K562 (cell line): Measurements from ENCODE around the gene CNTFR. TPM values are rescaled to one million over a fixed set of nuclear protein-coding genes. Genes with fewer than 3 reads are reported as not detected.

Source experiments
- ATAC-seq: fragments of 200-7000 bp; cut with Tn5 transposase; 3 replicates; pipeline ENCODE4 v1.9.1; 2020; ENCODE audit warnings: moderate library complexity
- BruUV-seq: library from RNA; stranded (reverse); fragments of 400-500 nt; replicated peaks from 2 replicates; lab custom pipeline; 2021; lab: Mats Ljungman, UMichigan
- CTCF ChIA-PET: fragments of 300-600 bp; formaldehyde crosslinking; extraction: SDS; loops from one replicate; lab custom pipeline; 2021; ENCODE audit warnings: low intra/inter-chr PET ratio; lab: Yijun Ruan, JAX
- POLR2A ChIA-PET: fragments of 300-600, 350-650 bp; sonication (Branson Sonifier 250); formaldehyde crosslinking; extraction: SDS; loops from one replicate; lab custom pipeline; 2021; ENCODE audit warnings: antibody characterized with exemption, inconsistent platforms; lab: Yijun Ruan, JAX
- DNase-seq, 4 experiments: peaks; one replicate each; pipeline versions ENCODE4 v3.0.0 to v3.0.0-alpha.2; 2011 to 2018; ENCODE audit warnings: low spot score in 3 of 4, mixed read lengths in 3 of 4; ENCODE audit errors: extremely low read depth in 1 of 4
- FAIRE-seq: peaks from 2 replicates; lab custom pipeline; 2011; peaks lifted over from hg19 to GRCh38; lab: Jason Lieb, UNC
- H2AFZ ChIP-seq: 2 replicates; pipeline ENCODE4 v1.6.0; 2011; ENCODE audit warnings: low read depth, low read length, control low read depth, inconsistent platforms
- H3K27ac ChIP-seq: fragments of 200-600 bp; 3 replicates; pipeline ENCODE4 v1.8.0; 2011; ENCODE audit warnings: low read depth, mild to moderate bottlenecking, control low read depth, inconsistent platforms, low read length, moderate library complexity, mixed read lengths; ENCODE audit errors: extremely low read depth
- H3K27me3 ChIP-seq, 2 experiments: fragments of 300-600 bp in 1 of 2; 2 replicates in 1 of 2; 3 replicates in 1 of 2; pipeline versions ENCODE4 v1.6.0 to v1.8.0; 2011; ENCODE audit warnings: inconsistent platforms in 2 of 2, low read length in 2 of 2, mild to moderate bottlenecking in 1 of 2, mixed read lengths in 1 of 2, moderate library complexity in 1 of 2; ENCODE audit not compliant: control insufficient read depth in 2 of 2, insufficient read depth in 2 of 2
- H3K36me3 ChIP-seq: fragments of 300-600 bp; 3 replicates; pipeline ENCODE4 v1.8.0; 2011; ENCODE audit warnings: mild to moderate bottlenecking, low read length, inconsistent platforms; ENCODE audit not compliant: control insufficient read depth, insufficient read depth
- H3K4me1 ChIP-seq, 2 experiments: fragments of 200-600 bp in 1 of 2; replicated peaks in 1 of 2; 2 replicates in 1 of 2; 3 replicates in 1 of 2; pipeline versions ENCODE4 v1.5.1 to v1.8.0; 2011; ENCODE audit warnings: inconsistent platforms in 2 of 2, low read length in 2 of 2, mild to moderate bottlenecking in 1 of 2, mixed read lengths in 1 of 2, moderate library complexity in 1 of 2; ENCODE audit not compliant: control insufficient read depth in 2 of 2, insufficient read depth in 2 of 2
- H3K4me2 ChIP-seq: 2 replicates; pipeline ENCODE4 v1.6.1; 2011; ENCODE audit warnings: low read length, control low read depth, inconsistent platforms, mixed read lengths; ENCODE audit not compliant: insufficient read depth
- H3K4me3 ChIP-seq: fragments of 200-600 bp; sonication (generic), shearing (Covaris generic); 2 replicates; pipeline ENCODE4 v1.5.1; 2016; ENCODE audit warnings: control low read depth, inconsistent platforms
- H3K79me2 ChIP-seq: fragments of 200-600 bp; 3 replicates; pipeline ENCODE4 v1.8.0; 2011; ENCODE audit warnings: low read length, inconsistent platforms; ENCODE audit not compliant: control insufficient read depth, insufficient read depth
- H3K9ac ChIP-seq, 2 experiments: 2 replicates each; pipeline versions ENCODE4 v1.6.0 to v1.6.1; 2011; ENCODE audit warnings: low read depth in 2 of 2, low read length in 2 of 2, control low read depth in 1 of 2, inconsistent platforms in 1 of 2, mild to moderate bottlenecking in 1 of 2, mixed read lengths in 1 of 2; ENCODE audit not compliant: insufficient read depth in 1 of 2
- H3K9me1 ChIP-seq: one replicate; pipeline ENCODE4 v1.6.0; 2011; ENCODE audit warnings: inconsistent platforms, mild to moderate bottlenecking, low read length, moderate library complexity; ENCODE audit not compliant: control insufficient read depth, insufficient read depth
- H3K9me3 ChIP-seq: replicated peaks from 2 replicates; pipeline ENCODE4 v1.5.1; 2011; ENCODE audit warnings: low read depth, low read length, inconsistent platforms; ENCODE audit not compliant: control insufficient read depth, insufficient read depth
- H4K20me1 ChIP-seq: replicated peaks from 2 replicates; pipeline ENCODE4 v1.6.1; 2011; ENCODE audit warnings: low read length, inconsistent platforms, mixed read lengths; ENCODE audit not compliant: control insufficient read depth, insufficient read depth
- ARID1B ChIP-seq: fragments of 450-650 bp; IDR thresholded peaks from 2 replicates; pipeline ENCODE4 v1.6.1; 2016; ENCODE audit warnings: antibody characterized with exemption, mild to moderate bottlenecking, inconsistent platforms
- EWSR1 ChIP-seq: fragments of 450-650 bp; IDR thresholded peaks from 2 replicates; pipeline ENCODE4 v1.6.1; 2018; ENCODE audit warnings: borderline replicate concordance, mild to moderate bottlenecking, low read depth, moderate library complexity; ENCODE audit not compliant: partially characterized antibody
- FOXA3 ChIP-seq, 2 experiments: fragments of 450-650 bp in 1 of 2; sonication (generic) in 1 of 2; formaldehyde crosslinking; IDR thresholded peaks in 1 of 2; conservative IDR thresholded peaks in 1 of 2; 2 replicates each; pipeline versions ENCODE4 v1.4.0 to v1.8.0; 2020 to 2022; ENCODE audit warnings: mild to moderate bottlenecking in 2 of 2, missing genetic modification reagents in 1 of 2
- HOXB6 ChIP-seq: fragments of 250-450 bp; sonication (Bioruptor Pico); IDR thresholded peaks from 2 replicates; pipeline ENCODE4 v1.5.1; 2022; ENCODE audit warnings: mild to moderate bottlenecking, borderline replicate concordance
- KDM4B ChIP-seq, 2 experiments: fragments of 450-650 bp in 1 of 2; sonication (generic) in 1 of 2; IDR thresholded peaks; 2 replicates each; pipeline ENCODE4 v1.6.1; 2016 to 2017; ENCODE audit warnings: borderline replicate concordance in 2 of 2, antibody characterized with exemption in 1 of 2, low read depth in 1 of 2, mild to moderate bottlenecking in 1 of 2
- KLF10 ChIP-seq: fragments of 250-450 bp; sonication (Bioruptor Pico); IDR thresholded peaks from 2 replicates; pipeline ENCODE4 v1.6.1; 2021; ENCODE audit warnings: matching md5 sums
- MEF2A ChIP-seq: IDR thresholded peaks from 2 replicates; pipeline ENCODE4 v1.6.1; 2011; ENCODE audit warnings: low read depth, mild to moderate bottlenecking, low read length, moderate library complexity; ENCODE audit not compliant: control insufficient read depth
- NFE2L1 ChIP-seq: fragments of 450-650 bp; IDR thresholded peaks from 2 replicates; pipeline ENCODE4 v1.6.1; 2016; ENCODE audit warnings: missing genetic modification characterization, low read depth, mild to moderate bottlenecking, missing compliant biosample characterization, moderate library complexity, borderline replicate concordance
- NR2C2 ChIP-seq, 2 experiments: fragments of 200-800 bp in 1 of 2; sonication (Bioruptor generic) in 1 of 2; sonication (generic) in 1 of 2; formaldehyde crosslinking in 1 of 2; IDR thresholded peaks; 2 replicates each; pipeline versions ENCODE4 v1.6.1 to v1.8.0; 2016 to 2022; ENCODE audit warnings: mild to moderate bottlenecking in 1 of 2, missing compliant biosample characterization in 1 of 2, missing genetic modification characterization in 1 of 2, missing genetic modification reagents in 1 of 2
- SP2 ChIP-seq: IDR thresholded peaks from 2 replicates; pipeline ENCODE4 v1.6.1; 2011; ENCODE audit warnings: mild to moderate bottlenecking, low read depth, low read length, moderate library complexity; ENCODE audit not compliant: poor library complexity, severe bottlenecking; ENCODE audit errors: extremely low read depth
- ZNF239 ChIP-seq: fragments of 250-450 bp; sonication (Bioruptor Pico); IDR thresholded peaks from 2 replicates; pipeline ENCODE4 v1.4.0; 2020; ENCODE audit warnings: mild to moderate bottlenecking
- ZNF444 ChIP-seq: fragments of 250-450 bp; sonication (Bioruptor Pico); IDR thresholded peaks from 2 replicates; pipeline ENCODE4 v1.4.0; 2020; ENCODE audit warnings: mild to moderate bottlenecking, moderate library complexity
- WGBS: fragments of 100-300 bp; shearing (Covaris generic); methylation state at CpG from one replicate; pipeline ENCODE4 v1.1.6; 2016; ENCODE audit warnings: low coverage, mixed read lengths; ENCODE audit not compliant: insufficient coverage; ENCODE audit errors: missing lambda C conversion rate; 5-methylcytosine and 5-hydroxymethylcytosine counted together
- in situ Hi-C: fragments of 300-500 bp; cut with MboI; formaldehyde crosslinking; loops from 4 replicates; pipeline ENCODE4 v1.15.0; 2018; ENCODE audit warnings: inconsistent platforms, mixed read lengths
- intact Hi-C: fragments of 100-400 bp; cut with micrococcal nuclease; formaldehyde crosslinking; loops from 2 replicates; pipeline ENCODE4 v1.14.2; 2022
- polyA plus RNA-seq, 8 experiments: library from polyadenylated mRNA; depleted of rRNA in 4 of 8; stranded (reverse) in 5 of 8; unstranded in 3 of 8; fragments of >200 nt; fragmentation: Nextera tagmentation in 2 of 8; fragmentation: Illumina TruSeq in 1 of 8; extraction: Ambion mirVana in 2 of 8; extraction: Trizol in 1 of 8; gene quantifications; 2 replicates each; pipeline versions ENCODE4 v1.2.1 to v1.2.3, GENCODE V29; 2011 to 2014; ENCODE audit warnings: inconsistent platforms in 1 of 8, missing spikeins in 1 of 8
- total RNA-seq, 7 experiments: library from RNA; depleted of rRNA in 6 of 7; stranded (reverse); fragments of >200 nt in 6 of 7; fragmentation: Illumina TruSeq in 2 of 7; extraction: Trizol in 2 of 7; gene quantifications; 2 replicates each; pipeline versions ENCODE4 v1.2.1 to v1.2.3, GENCODE V29; 2011 to 2021; ENCODE audit warnings: low replicate concordance in 1 of 7
- TF ChIP-seq, protein P1 (sequence below): sonication (generic); formaldehyde crosslinking; IDR thresholded peaks from 2 replicates; pipeline ENCODE4 v1.8.1; 2022; ENCODE audit warnings: missing genetic modification reagents
- TF ChIP-seq, protein P2 (sequence below): fragments of 450-650 bp; IDR thresholded peaks from 2 replicates; pipeline ENCODE4 v1.6.1; 2016

Gene CNTFR
- total and polyA plus RNA-seq, 9 of the 15 experiments (the other 6 are each of a cell fraction or from before 2014, with no cell fraction given), result not detected

DNA sequence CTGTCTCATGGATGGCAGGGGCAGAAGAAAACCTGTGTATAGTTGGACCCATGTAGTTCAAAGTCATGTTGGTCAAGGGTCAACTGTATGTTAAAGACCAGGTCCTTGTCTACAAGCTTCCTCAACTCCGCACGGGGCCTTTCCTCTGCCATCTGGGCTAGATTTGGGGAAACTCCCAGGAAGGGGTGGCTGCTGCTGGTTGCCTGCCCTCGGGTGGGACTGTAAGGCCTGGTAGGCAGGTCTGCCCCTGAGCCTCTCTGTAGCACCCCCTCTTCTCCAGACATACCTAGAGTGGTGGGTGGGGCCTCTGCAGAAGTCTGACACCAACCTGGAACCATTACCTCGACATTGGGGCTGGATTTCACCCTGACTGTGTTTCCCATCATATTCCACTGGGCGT, 82.0 kb downstream of the CNTFR start:
- Histone ChIP-seq H3K9me3 (no peaks in the 10 kb centered on the region), H4K20me1 (no peaks in the 10 kb centered on the region), H3K9me1 (no peaks in the 10 kb centered on the region), H3K27me3 (peaks cover 0 to 4% of the 10 kb centered on the region in 2 experiments; a peak in 1 of 5 replicates), H3K4me2 (no peak overlapping the region), H3K27ac (no peak overlapping the region), H3K4me3 (no peak overlapping the region), H3K9ac (no peak overlapping the region), H3K79me2 (no peaks in the 10 kb centered on the region), H2AFZ (no peak overlapping the region), H3K36me3 (no peaks in the 10 kb centered on the region), H3K4me1 (no peaks in the 10 kb centered on the region; a peak in 1 of 5 replicates)
- no peak for DNase-seq
- TF ChIP-seq KDM4B (IDR thresholded peaks at IDR 0.05; ENCODE audit: borderline replicate concordance in 2 of 2, low read depth in 1 of 2), result no peak
- ChIA-PET POLR2A (no interaction called here), CTCF (no interaction called here)
- WGBS, result 3% methylated on average over 4 of the region's 5 CpGs
- BruUV-seq, result no TSS peak
- in situ Hi-C loops, result no loop called here
- FAIRE-seq, result no peak
- ATAC-seq, result no peak
- intact Hi-C loops, result no loop called here

DNA sequence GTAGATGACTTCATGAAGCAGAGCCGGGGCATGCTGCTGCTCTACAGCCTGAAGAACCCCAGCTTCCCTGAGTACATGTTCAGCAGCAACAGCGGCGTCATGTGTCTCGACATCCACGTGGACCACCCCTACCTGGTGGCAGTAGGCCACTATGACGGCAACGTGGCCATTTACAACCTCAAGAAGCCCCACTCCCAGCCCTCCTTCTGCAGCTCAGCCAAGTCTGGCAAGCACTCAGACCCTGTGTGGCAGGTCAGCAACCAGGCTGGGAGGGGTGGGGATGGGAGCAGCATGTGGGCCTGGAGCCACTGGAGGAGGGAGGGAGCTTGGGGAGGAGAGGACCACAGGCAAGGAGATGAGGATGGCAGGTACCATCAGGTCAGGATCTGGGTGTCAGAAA, 82.9 kb downstream of the CNTFR start:
- 0% methylated on average over 6 of the region's 7 CpGs for WGBS
- no TSS peak for BruUV-seq
- Histone ChIP-seq H3K36me3 (no peaks in the 10 kb centered on the region), H4K20me1 (no peaks in the 10 kb centered on the region), H3K9me1 (no peaks in the 10 kb centered on the region), H3K9ac (no peak overlapping the region), H3K4me2 (no peak overlapping the region), H3K4me1 (no peaks in the 10 kb centered on the region; a peak in 1 of 5 replicates), H2AFZ (no peak overlapping the region), H3K9me3 (no peaks in the 10 kb centered on the region), H3K4me3 (no peak overlapping the region), H3K27me3 (peaks cover 0 to 4% of the 10 kb centered on the region in 2 experiments; a peak in 1 of 5 replicates), H3K79me2 (no peaks in the 10 kb centered on the region), H3K27ac (no peak overlapping the region)
- intact Hi-C loops (no loop called here), in situ Hi-C loops (no loop called here)
- CTCF ChIA-PET, result no interaction called here
- DNase-seq, result no peak
- no peak for FAIRE-seq
- POLR2A ChIA-PET, result no interaction called here
- no peak for ATAC-seq
- TF ChIP-seq FOXA3 (CRISPR knock-in tag; conservative IDR thresholded peaks at IDR 0.05 in 1 of 2, IDR thresholded peaks at IDR 0.05 in 1 of 2), result no peak
- TF ChIP-seq ARID1B, result no peak
- TF ChIP-seq, protein P1, sequence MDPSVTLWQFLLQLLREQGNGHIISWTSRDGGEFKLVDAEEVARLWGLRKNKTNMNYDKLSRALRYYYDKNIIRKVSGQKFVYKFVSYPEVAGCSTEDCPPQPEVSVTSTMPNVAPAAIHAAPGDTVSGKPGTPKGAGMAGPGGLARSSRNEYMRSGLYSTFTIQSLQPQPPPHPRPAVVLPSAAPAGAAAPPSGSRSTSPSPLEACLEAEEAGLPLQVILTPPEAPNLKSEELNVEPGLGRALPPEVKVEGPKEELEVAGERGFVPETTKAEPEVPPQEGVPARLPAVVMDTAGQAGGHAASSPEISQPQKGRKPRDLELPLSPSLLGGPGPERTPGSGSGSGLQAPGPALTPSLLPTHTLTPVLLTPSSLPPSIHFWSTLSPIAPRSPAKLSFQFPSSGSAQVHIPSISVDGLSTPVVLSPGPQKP (CRISPR knock-in tag), result no peak
- TF ChIP-seq SP2, result no peak
- TF ChIP-seq ZNF239 (CRISPR knock-in tag), result no peak
- TF ChIP-seq, protein P2, sequence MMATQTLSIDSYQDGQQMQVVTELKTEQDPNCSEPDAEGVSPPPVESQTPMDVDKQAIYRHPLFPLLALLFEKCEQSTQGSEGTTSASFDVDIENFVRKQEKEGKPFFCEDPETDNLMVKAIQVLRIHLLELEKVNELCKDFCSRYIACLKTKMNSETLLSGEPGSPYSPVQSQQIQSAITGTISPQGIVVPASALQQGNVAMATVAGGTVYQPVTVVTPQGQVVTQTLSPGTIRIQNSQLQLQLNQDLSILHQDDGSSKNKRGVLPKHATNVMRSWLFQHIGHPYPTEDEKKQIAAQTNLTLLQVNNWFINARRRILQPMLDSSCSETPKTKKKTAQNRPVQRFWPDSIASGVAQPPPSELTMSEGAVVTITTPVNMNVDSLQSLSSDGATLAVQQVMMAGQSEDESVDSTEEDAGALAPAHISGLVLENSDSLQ, result no peak
- no peak for TF ChIP-seq EWSR1
- no peak for TF ChIP-seq NFE2L1 (tag)
- no peak for TF ChIP-seq ZNF444 (CRISPR knock-in tag)
- TF ChIP-seq NR2C2 (CRISPR knock-in tag; IDR thresholded peaks at IDR 0.05), result no peak
- no peak for TF ChIP-seq NR2C2 (tag; IDR thresholded peaks at IDR 0.05)
- TF ChIP-seq HOXB6 (CRISPR knock-in tag), result no peak
- no peak for TF ChIP-seq KLF10 (CRISPR knock-in tag)
- no peak for TF ChIP-seq MEF2A
